Measurements from ENCODE around the gene PEX12. TPM values are rescaled to one million over a fixed set of nuclear protein-coding genes. Genes with fewer than 3 reads are reported as not detected.

The PEX12 gene
- total RNA-seq, 2 donors from 2014 or later, result 3.0 to 3.4 TPM

DNA sequence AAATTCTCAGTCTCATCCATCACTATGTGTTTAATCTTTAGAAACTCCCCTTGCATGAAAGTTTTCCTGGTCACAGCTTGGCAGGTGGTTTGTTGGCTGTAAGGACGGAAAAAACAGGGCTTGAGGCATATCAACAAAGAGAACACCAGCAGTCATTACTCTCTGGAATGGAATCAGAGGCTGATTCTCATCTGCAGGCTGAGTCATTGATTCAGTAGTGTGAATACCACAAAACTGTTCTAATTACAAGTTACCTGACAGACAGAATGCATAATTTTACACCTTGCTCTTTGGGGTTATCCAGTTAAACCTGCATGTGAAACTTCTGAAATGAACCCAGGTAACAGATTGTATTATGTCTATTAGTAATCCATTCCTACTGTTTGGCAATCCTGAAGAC lies 29.4 kb downstream of the PEX12 start:
- WGBS, 2 donors, result 33% methylated on average over 1 of the region's 1 CpG
- intact Hi-C loops (cut with DNase I), result no loop called here
- H3K4me3 ChIP-seq, result no peak overlapping the region
- no peaks in the 10 kb centered on the region for H3K4me1 ChIP-seq
- no peak for TF ChIP-seq POLR2A (IDR thresholded peaks at IDR 0.05)
- TF ChIP-seq, protein P1, sequence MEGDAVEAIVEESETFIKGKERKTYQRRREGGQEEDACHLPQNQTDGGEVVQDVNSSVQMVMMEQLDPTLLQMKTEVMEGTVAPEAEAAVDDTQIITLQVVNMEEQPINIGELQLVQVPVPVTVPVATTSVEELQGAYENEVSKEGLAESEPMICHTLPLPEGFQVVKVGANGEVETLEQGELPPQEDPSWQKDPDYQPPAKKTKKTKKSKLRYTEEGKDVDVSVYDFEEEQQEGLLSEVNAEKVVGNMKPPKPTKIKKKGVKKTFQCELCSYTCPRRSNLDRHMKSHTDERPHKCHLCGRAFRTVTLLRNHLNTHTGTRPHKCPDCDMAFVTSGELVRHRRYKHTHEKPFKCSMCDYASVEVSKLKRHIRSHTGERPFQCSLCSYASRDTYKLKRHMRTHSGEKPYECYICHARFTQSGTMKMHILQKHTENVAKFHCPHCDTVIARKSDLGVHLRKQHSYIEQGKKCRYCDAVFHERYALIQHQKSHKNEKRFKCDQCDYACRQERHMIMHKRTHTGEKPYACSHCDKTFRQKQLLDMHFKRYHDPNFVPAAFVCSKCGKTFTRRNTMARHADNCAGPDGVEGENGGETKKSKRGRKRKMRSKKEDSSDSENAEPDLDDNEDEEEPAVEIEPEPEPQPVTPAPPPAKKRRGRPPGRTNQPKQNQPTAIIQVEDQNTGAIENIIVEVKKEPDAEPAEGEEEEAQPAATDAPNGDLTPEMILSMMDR (IDR thresholded peaks at IDR 0.05), result no peak
- H3K27me3 ChIP-seq, result no peaks in the 10 kb centered on the region
- no peak overlapping the region for H3K27ac ChIP-seq
- no peak for ATAC-seq
- H3K36me3 ChIP-seq (replicated peaks in 1 of 2; ENCODE audit: insufficient read depth in 1 of 2, low read depth in 2 of 2), result no peaks in the 10 kb centered on the region
- no peaks in the 10 kb centered on the region for H3K9me3 ChIP-seq
- DNase-seq, result no peak

DNA sequence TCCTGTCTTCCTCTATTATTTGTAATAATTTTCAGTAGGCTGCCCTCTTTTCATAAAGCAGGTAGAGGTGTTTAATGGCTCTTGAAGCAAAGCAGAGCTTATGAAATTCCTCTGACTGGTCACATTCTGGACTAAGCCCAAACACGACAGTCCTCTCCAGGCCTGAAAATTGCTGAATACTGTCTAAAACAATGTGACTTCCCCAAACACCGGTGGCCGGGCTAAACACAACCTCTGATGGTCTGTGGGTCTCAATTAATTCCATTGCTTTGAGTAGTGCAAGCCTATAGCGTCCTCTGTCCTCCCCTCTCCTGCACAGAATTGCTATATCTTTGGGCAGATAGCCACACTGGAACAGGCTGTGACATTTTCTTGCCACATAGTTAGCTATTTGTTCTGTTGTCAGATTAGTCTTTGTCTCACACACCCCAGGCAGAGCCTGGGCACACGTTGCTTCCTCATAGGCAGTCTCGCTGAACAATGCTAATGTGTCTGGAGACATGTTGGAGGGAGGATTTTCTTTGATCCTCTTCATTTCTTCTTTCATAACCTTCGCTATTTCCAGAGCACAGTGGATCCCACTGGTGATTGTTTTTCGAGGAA lies 30.1 kb downstream of the PEX12 start:
- WGBS, 2 donors, result 32 to 37% methylated on average over 8 of the region's 8 CpGs
- DNase-seq, result peak in 2 of 4 donors; percentile 5 to 12
- Histone ChIP-seq H3K36me3 (replicated peaks in 1 of 2; ENCODE audit: insufficient read depth in 1 of 2, low read depth in 2 of 2) (no peaks in the 10 kb centered on the region), H3K4me1 (no peaks in the 10 kb centered on the region), H3K4me3 (no peak overlapping the region), H3K27me3 (no peaks in the 10 kb centered on the region), H3K9me3 (no peaks in the 10 kb centered on the region), H3K27ac (no peak overlapping the region)
- TF ChIP-seq, protein P1 (IDR thresholded peaks at IDR 0.05), result no peak
- TF ChIP-seq POLR2A (IDR thresholded peaks at IDR 0.05), result no peak
- peak; percentile 42 for ATAC-seq
- intact Hi-C loops (cut with DNase I), result no loop called here

- 65 to 69% methylated on average over 1 of the region's 1 CpG for WGBS, 2 donors
- Histone ChIP-seq H3K36me3 (replicated peaks in 1 of 2; ENCODE audit: insufficient read depth in 1 of 2, low read depth in 2 of 2) (no peaks in the 10 kb centered on the region), H3K27ac (no peak overlapping the region), H3K27me3 (no peaks in the 10 kb centered on the region), H3K4me1 (no peaks in the 10 kb centered on the region), H3K4me3 (no peak overlapping the region), H3K9me3 (no peaks in the 10 kb centered on the region)
- TF ChIP-seq, protein P1 (IDR thresholded peaks at IDR 0.05), result no peak
- no peak for TF ChIP-seq POLR2A (IDR thresholded peaks at IDR 0.05)
- intact Hi-C loops (cut with DNase I), result no loop called here
- no peak for ATAC-seq
- no peak for DNase-seq
Measured at GRCh38 chr17:35546487-35546886, 31.9 kb downstream of the PEX12 start.

DNA sequence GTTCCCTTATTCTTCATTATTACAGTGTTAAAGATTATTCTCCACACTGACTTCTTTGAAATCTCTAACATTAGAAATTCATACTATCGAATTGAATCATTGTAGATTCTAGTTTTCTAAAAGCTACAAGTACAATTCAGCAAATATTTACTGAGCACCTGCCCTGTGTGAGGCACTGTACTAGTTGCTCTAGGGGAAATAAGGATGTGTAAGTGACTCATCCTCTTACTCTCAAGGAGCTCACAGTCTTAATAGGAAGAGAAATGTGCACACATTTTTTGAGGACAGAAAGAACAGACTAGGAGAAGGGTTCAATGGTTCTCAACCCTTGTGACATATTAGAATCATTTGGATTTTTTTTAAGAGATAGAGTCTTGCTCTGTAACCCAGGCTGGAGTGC lies 33.2 kb downstream of the PEX12 start:
- Histone ChIP-seq H3K36me3 (replicated peaks in 1 of 2; ENCODE audit: insufficient read depth in 1 of 2, low read depth in 2 of 2) (no peaks in the 10 kb centered on the region), H3K27ac (no peak overlapping the region), H3K27me3 (no peaks in the 10 kb centered on the region), H3K4me3 (no peak overlapping the region), H3K4me1 (no peaks in the 10 kb centered on the region), H3K9me3 (no peaks in the 10 kb centered on the region)
- TF ChIP-seq, protein P1 (IDR thresholded peaks at IDR 0.05), result no peak
- TF ChIP-seq POLR2A (IDR thresholded peaks at IDR 0.05), result no peak
- DNase-seq (no peak), ATAC-seq (no peak)
- 60 to 61% methylated on average over 1 of the region's 1 CpG for WGBS, 2 donors
- intact Hi-C loops (cut with DNase I), result no loop called here

DNA sequence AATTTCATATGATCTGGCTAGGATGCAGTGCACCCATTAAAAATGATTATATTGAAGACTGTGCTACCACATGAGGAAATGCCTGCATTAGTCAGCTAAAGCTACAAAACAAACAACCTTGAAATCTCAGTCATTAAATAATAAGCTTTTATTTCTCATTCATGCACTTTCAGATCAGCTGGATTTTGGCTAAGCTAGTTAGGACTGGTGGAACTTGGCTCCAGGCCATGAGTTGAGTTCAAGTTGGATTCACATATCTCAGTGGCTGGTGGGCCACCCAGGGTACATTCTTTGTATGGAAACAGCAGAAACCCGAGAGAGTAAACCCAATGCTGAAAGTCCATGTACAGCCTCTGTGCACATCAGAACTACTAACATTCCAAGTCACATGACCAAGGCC lies 34.5 kb downstream of the PEX12 start:
- intact Hi-C loops (cut with DNase I), result no loop called here
- no peaks in the 10 kb centered on the region for H3K36me3 ChIP-seq (replicated peaks in 1 of 2; ENCODE audit: insufficient read depth in 1 of 2, low read depth in 2 of 2)
- TF ChIP-seq POLR2A (IDR thresholded peaks at IDR 0.05), result no peak
- TF ChIP-seq, protein P1 (IDR thresholded peaks at IDR 0.05), result no peak
- H3K9me3 ChIP-seq, result no peaks in the 10 kb centered on the region
- H3K4me1 ChIP-seq, result peaks cover 4% of the 10 kb centered on the region
- DNase-seq (no peak), ATAC-seq (no peak)
- no peak overlapping the region for H3K4me3 ChIP-seq
- WGBS, 2 donors, result 41 to 56% methylated on average over 1 of the region's 1 CpG
- no peaks in the 10 kb centered on the region for H3K27me3 ChIP-seq
- H3K27ac ChIP-seq, result no peak overlapping the region

All from body of pancreas (tissue), 4 donors.